HEK293T (cell line): ENCODE data around the gene SNRPB2.

ENCODE experiments used
- CTCF ChIA-PET: fragments of 350-600 bp; formaldehyde crosslinking; extraction: SDS; loops from one replicate; lab custom pipeline; 2021; ENCODE audit warnings: antibody characterized with exemption, inconsistent platforms; lab: Yijun Ruan, JAX
- POLR2A ChIA-PET: fragments of 350-600 bp; formaldehyde crosslinking; extraction: SDS; loops from one replicate; lab custom pipeline; 2020; ENCODE audit warnings: antibody characterized with exemption, inconsistent platforms; lab: Yijun Ruan, JAX
- DNase-seq: peaks from one replicate; pipeline ENCODE4 v3.0.0; 2012; ENCODE audit warnings: mixed read lengths; ENCODE audit errors: extremely low spot score
- ARNT ChIP-seq: fragments of 450-650 bp; IDR thresholded peaks from 2 replicates; pipeline ENCODE4 v1.6.1; 2017; ENCODE audit warnings: mild to moderate bottlenecking
- BHLHE40 ChIP-seq: fragments of 450-650 bp; IDR thresholded peaks from 2 replicates; pipeline ENCODE4 v1.6.1; 2016; ENCODE audit warnings: mild to moderate bottlenecking, moderate library complexity, borderline replicate concordance
- CTBP1 ChIP-seq: fragments of 450-650 bp; IDR thresholded peaks from 2 replicates; pipeline ENCODE4 v1.6.1; 2016; ENCODE audit warnings: borderline replicate concordance
- ELF4 ChIP-seq: fragments of 450-650 bp; IDR thresholded peaks from 2 replicates; pipeline ENCODE4 v1.6.1; 2017; ENCODE audit warnings: antibody characterized with exemption
- FOXA1 ChIP-seq: fragments of 450-650 bp; IDR thresholded peaks from 2 replicates; pipeline ENCODE4 v1.6.1; 2016; ENCODE audit warnings: mild to moderate bottlenecking
- FOXK2 ChIP-seq: fragments of 450-650 bp; IDR thresholded peaks from 2 replicates; pipeline ENCODE4 v1.6.1; 2016; ENCODE audit warnings: mild to moderate bottlenecking
- FOXM1 ChIP-seq: fragments of 450-650 bp; IDR thresholded peaks from 2 replicates; pipeline ENCODE4 v1.6.1; 2017; ENCODE audit warnings: mild to moderate bottlenecking, borderline replicate concordance
- HDGF ChIP-seq: fragments of 450-650 bp; IDR thresholded peaks from 2 replicates; pipeline ENCODE4 v1.6.1; 2017; ENCODE audit warnings: antibody characterized with exemption, borderline replicate concordance
- L3MBTL2 ChIP-seq: fragments of 450-650 bp; conservative IDR thresholded peaks from 2 replicates; pipeline ENCODE4 v1.6.1; 2016; ENCODE audit warnings: mild to moderate bottlenecking
- LEF1 ChIP-seq: fragments of 450-650 bp; IDR thresholded peaks from 2 replicates; pipeline ENCODE4 v1.6.1; 2017; ENCODE audit warnings: mild to moderate bottlenecking, borderline replicate concordance
- NFRKB ChIP-seq: fragments of 450-650 bp; IDR thresholded peaks from 2 replicates; pipeline ENCODE4 v1.6.1; 2016; ENCODE audit warnings: mild to moderate bottlenecking, moderate library complexity
- PKNOX1 ChIP-seq: fragments of 450-650 bp; IDR thresholded peaks from 2 replicates; pipeline ENCODE4 v1.6.1; 2016
- SP1 ChIP-seq: fragments of 450-650 bp; IDR thresholded peaks from 2 replicates; pipeline ENCODE4 v1.6.1; 2017
- SUZ12 ChIP-seq: fragments of 450-650 bp; IDR thresholded peaks from 2 replicates; pipeline ENCODE4 v1.6.1; 2016; ENCODE audit warnings: mild to moderate bottlenecking
- TARDBP ChIP-seq: fragments of 450-650 bp; IDR thresholded peaks from 2 replicates; pipeline ENCODE4 v1.6.1; 2016
- ZNF384 ChIP-seq: fragments of 450-650 bp; IDR thresholded peaks from 2 replicates; pipeline ENCODE4 v1.6.1; 2016

The SNRPB2 gene

GRCh38 chr20:16703570-16703969 is 26.3 kb upstream of the SNRPB2 start:
- CTCF ChIA-PET = no interaction called here

GRCh38 chr20:16707674-16708073 is 22.2 kb upstream of the SNRPB2 start:
- POLR2A ChIA-PET = no interaction called here
- TF ChIP-seq TARDBP = no peak
- TF ChIP-seq L3MBTL2 = no peak
- no peak for TF ChIP-seq ARNT
- TF ChIP-seq HDGF = no peak
- no peak for TF ChIP-seq FOXA1
- no peak for TF ChIP-seq NFRKB
- no peak for TF ChIP-seq BHLHE40
- no peak for TF ChIP-seq CTBP1
- TF ChIP-seq SP1 = no peak
- TF ChIP-seq SUZ12 = no peak
- no peak for TF ChIP-seq ELF4
- no peak for TF ChIP-seq PKNOX1
- no peak for TF ChIP-seq ZNF384
- TF ChIP-seq LEF1 = no peak
- TF ChIP-seq FOXK2 = no peak
- no peak for TF ChIP-seq FOXM1
- no peak for DNase-seq
- CTCF ChIA-PET = no interaction called here

More at GRCh38 chr20:16703570-16703969, 26.3 kb upstream of the SNRPB2 start:
- DNase-seq = no peak
- no peak for TF ChIP-seq SP1
- no peak for TF ChIP-seq NFRKB
- no peak for TF ChIP-seq PKNOX1
- TF ChIP-seq TARDBP = no peak
- no peak for TF ChIP-seq CTBP1
- TF ChIP-seq FOXK2 = no peak
- no peak for TF ChIP-seq ZNF384
- no peak for TF ChIP-seq HDGF
- TF ChIP-seq FOXM1 = no peak
- no peak for TF ChIP-seq L3MBTL2
- no peak for TF ChIP-seq ELF4
- no peak for TF ChIP-seq BHLHE40
- TF ChIP-seq ARNT = no peak
- no peak for TF ChIP-seq LEF1
- no peak for TF ChIP-seq FOXA1
- POLR2A ChIA-PET = no interaction called here

GRCh38 chr20:16708602-16709001 is 21.2 kb upstream of the SNRPB2 start:
- no peak for DNase-seq
- ChIA-PET POLR2A (no interaction called here), CTCF (no interaction called here)
- TF ChIP-seq FOXA1 = no peak
- no peak for TF ChIP-seq BHLHE40
- no peak for TF ChIP-seq TARDBP
- no peak for TF ChIP-seq FOXM1
- TF ChIP-seq FOXK2 = no peak
- TF ChIP-seq PKNOX1 = no peak
- no peak for TF ChIP-seq L3MBTL2
- TF ChIP-seq NFRKB = no peak
- no peak for TF ChIP-seq CTBP1
- no peak for TF ChIP-seq LEF1
- TF ChIP-seq SUZ12 = no peak
- TF ChIP-seq ELF4 = no peak
- no peak for TF ChIP-seq ARNT
- no peak for TF ChIP-seq HDGF
- no peak for TF ChIP-seq ZNF384
- TF ChIP-seq SP1 = no peak

GRCh38 chr20:16709017-16709416 is 20.8 kb upstream of the SNRPB2 start:
- no peak for TF ChIP-seq FOXA1
- no peak for TF ChIP-seq ELF4
- no peak for TF ChIP-seq SUZ12
- no peak for TF ChIP-seq NFRKB
- no peak for TF ChIP-seq CTBP1
- no peak for TF ChIP-seq FOXM1
- no peak for TF ChIP-seq BHLHE40
- no peak for TF ChIP-seq SP1
- no peak for TF ChIP-seq PKNOX1
- no peak for TF ChIP-seq LEF1
- no peak for TF ChIP-seq L3MBTL2
- TF ChIP-seq TARDBP = no peak
- no peak for TF ChIP-seq HDGF
- no peak for TF ChIP-seq ARNT
- no peak for TF ChIP-seq FOXK2
- no peak for TF ChIP-seq ZNF384
- no peak for DNase-seq
- ChIA-PET CTCF (no interaction called here), POLR2A (no interaction called here)

GRCh38 chr20:16710781-16711180 is 19.0 kb upstream of the SNRPB2 start:
- DNase-seq = no peak
- no peak for TF ChIP-seq LEF1
- TF ChIP-seq FOXM1 = no peak
- no peak for TF ChIP-seq ELF4
- no peak for TF ChIP-seq NFRKB
- CTCF ChIA-PET = interaction anchor here (1.3 kb wide), 1 partner anchor 193 kb away, joined by 3 read pairs; no protein-coding TSS in a partner anchor

More at GRCh38 chr20:16710781-16711180, 19.0 kb upstream of the SNRPB2 start:
- POLR2A ChIA-PET = no interaction called here
